Measurements from ENCODE around the gene ABCC11.
"Not testable (repeated sequence)": the region's sequence is repeated elsewhere in the genome, so short reads cannot be mapped to it uniquely, and the experiment has no call there.

The ABCC11 gene

GRCh38 chr16:48246066-48246465, 1.3 kb downstream of the ABCC11 start:
- Histone ChIP-seq H3K27me3 (ENCODE audit: control insufficient read depth, insufficient read depth, low read length) (no peaks in the 10 kb centered on the region), H3K9ac (ENCODE audit: low read length) (no peak overlapping the region), H3K4me1 (ENCODE audit: control insufficient read depth, insufficient read depth, low read length) (peaks cover 10% of the 10 kb centered on the region; the same call in 1 of the 2 replicates), H3K9me3 (ENCODE audit: control insufficient read depth, insufficient read depth, low read depth, low read length) (no peaks in the 10 kb centered on the region), H3K27ac (ENCODE audit: low read depth, low read length) (no peak overlapping the region), H3K4me3 (ENCODE audit: low read depth, low read length) (no peak overlapping the region), H3K36me3 (ENCODE audit: control insufficient read depth, insufficient read depth, low read length) (no peaks in the 10 kb centered on the region)

GRCh38 chr16:48244863-48245195, 2.5 kb downstream of the ABCC11 start:
- Histone ChIP-seq H3K27me3 (ENCODE audit: control insufficient read depth, insufficient read depth, low read length) (no peaks in the 10 kb centered on the region), H3K9ac (ENCODE audit: low read length) (peak overlapping the region; percentile 77), H3K36me3 (ENCODE audit: control insufficient read depth, insufficient read depth, low read length) (no peaks in the 10 kb centered on the region), H3K4me3 (ENCODE audit: low read depth, low read length) (peak overlapping the region; percentile 97), H3K27ac (ENCODE audit: low read depth, low read length) (no peak overlapping the region), H3K9me3 (ENCODE audit: control insufficient read depth, insufficient read depth, low read depth, low read length) (0 out of 2 replicates have a peak, but pooled peaks cover 2% of the 10 kb centered on the region), H3K4me1 (ENCODE audit: control insufficient read depth, insufficient read depth, low read length) (peaks cover 10% of the 10 kb centered on the region; the same call in 1 of the 2 replicates)

GRCh38 chr16:48244080-48244862, 3.1 kb downstream of the ABCC11 start, which contains the start of gene LONP2:
TSS of gene LONP2 (plus strand) at chr16:48244300. CDS start at chr16:48244389, 89 bp downstream.
- H3K27ac ChIP-seq (ENCODE audit: low read depth, low read length) = no peak within 1 kb of the TSS; the same call in 1 of the 2 replicates
- 0 out of 2 replicates have a peak, but pooled peaks cover 2% of the 10 kb centered on the region for H3K9me3 ChIP-seq (ENCODE audit: control insufficient read depth, insufficient read depth, low read depth, low read length)
- no peaks in the 10 kb centered on the region for H3K27me3 ChIP-seq (ENCODE audit: control insufficient read depth, insufficient read depth, low read length)

GRCh38 chr16:48240147-48240546, 7.2 kb downstream of the ABCC11 start:
- not testable (repeated sequence) for H3K9me3 ChIP-seq (ENCODE audit: control insufficient read depth, insufficient read depth, low read depth, low read length); H3K9ac ChIP-seq (ENCODE audit: low read length); H3K27ac ChIP-seq (ENCODE audit: low read depth, low read length); H3K36me3 ChIP-seq (ENCODE audit: control insufficient read depth, insufficient read depth, low read length); H3K27me3 ChIP-seq (ENCODE audit: control insufficient read depth, insufficient read depth, low read length); H3K4me1 ChIP-seq (ENCODE audit: control insufficient read depth, insufficient read depth, low read length); H3K4me3 ChIP-seq (ENCODE audit: low read depth, low read length)

More at GRCh38 chr16:48244080-48244862, 3.1 kb downstream of the ABCC11 start, which contains the start of gene LONP2:
- Histone ChIP-seq H3K4me3 (ENCODE audit: low read depth, low read length) (peak within 1 kb of the TSS; percentile 97), H3K36me3 (ENCODE audit: control insufficient read depth, insufficient read depth, low read length) (no peaks in the 10 kb centered on the region), H3K9ac (ENCODE audit: low read length) (peak within 1 kb of the TSS; percentile 77), H3K4me1 (ENCODE audit: control insufficient read depth, insufficient read depth, low read length) (peaks cover 10% of the 10 kb centered on the region; the same call in 1 of the 2 replicates)

- H3K27me3 ChIP-seq (ENCODE audit: control insufficient read depth, insufficient read depth, low read length) = no peaks in the 10 kb centered on the region
- no peaks in the 10 kb centered on the region for H3K36me3 ChIP-seq (ENCODE audit: control insufficient read depth, insufficient read depth, low read length)
- peaks cover 8% of the 10 kb centered on the region; the same call in 1 of the 2 replicates for H3K4me1 ChIP-seq (ENCODE audit: control insufficient read depth, insufficient read depth, low read length)
- H3K4me3 ChIP-seq (ENCODE audit: low read depth, low read length) = no peak overlapping the region
- no peak overlapping the region for H3K9ac ChIP-seq (ENCODE audit: low read length)
- H3K27ac ChIP-seq (ENCODE audit: low read depth, low read length) = no peak overlapping the region
- 0 out of 2 replicates have a peak, but pooled peaks cover 2% of the 10 kb centered on the region for H3K9me3 ChIP-seq (ENCODE audit: control insufficient read depth, insufficient read depth, low read depth, low read length)
Measured at GRCh38 chr16:48236286-48236685, 11.1 kb downstream of the ABCC11 start.

- Histone ChIP-seq H3K4me1 (ENCODE audit: control insufficient read depth, insufficient read depth, low read length) (peaks cover 8% of the 10 kb centered on the region; the same call in 1 of the 2 replicates), H3K9me3 (ENCODE audit: control insufficient read depth, insufficient read depth, low read depth, low read length) (0 out of 2 replicates have a peak, but pooled peaks cover 2% of the 10 kb centered on the region), H3K36me3 (ENCODE audit: control insufficient read depth, insufficient read depth, low read length) (no peaks in the 10 kb centered on the region), H3K27me3 (ENCODE audit: control insufficient read depth, insufficient read depth, low read length) (no peaks in the 10 kb centered on the region), H3K27ac (ENCODE audit: low read depth, low read length) (no peak overlapping the region), H3K4me3 (ENCODE audit: low read depth, low read length) (no peak overlapping the region), H3K9ac (ENCODE audit: low read length) (no peak overlapping the region)
Measured at GRCh38 chr16:48235556-48236136, 11.7 kb downstream of the ABCC11 start.

GRCh38 chr16:48235058-48235555, 12.2 kb downstream of the ABCC11 start:
- Histone ChIP-seq H3K9ac (ENCODE audit: low read length) (no peak overlapping the region), H3K27me3 (ENCODE audit: control insufficient read depth, insufficient read depth, low read length) (no peaks in the 10 kb centered on the region)

GRCh38 chr16:48234630-48235029, 12.7 kb downstream of the ABCC11 start:
- Histone ChIP-seq H3K36me3 (ENCODE audit: control insufficient read depth, insufficient read depth, low read length) (no peaks in the 10 kb centered on the region), H3K9me3 (ENCODE audit: control insufficient read depth, insufficient read depth, low read depth, low read length) (no peaks in the 10 kb centered on the region), H3K27ac (ENCODE audit: low read depth, low read length) (no peak overlapping the region), H3K9ac (ENCODE audit: low read length) (no peak overlapping the region), H3K4me1 (ENCODE audit: control insufficient read depth, insufficient read depth, low read length) (peaks cover 8% of the 10 kb centered on the region; the same call in 1 of the 2 replicates), H3K4me3 (ENCODE audit: low read depth, low read length) (no peak overlapping the region), H3K27me3 (ENCODE audit: control insufficient read depth, insufficient read depth, low read length) (no peaks in the 10 kb centered on the region)

More at GRCh38 chr16:48235058-48235555, 12.2 kb downstream of the ABCC11 start:
- no peaks in the 10 kb centered on the region for H3K36me3 ChIP-seq (ENCODE audit: control insufficient read depth, insufficient read depth, low read length)
- H3K4me3 ChIP-seq (ENCODE audit: low read depth, low read length) = no peak overlapping the region
- H3K27ac ChIP-seq (ENCODE audit: low read depth, low read length) = no peak overlapping the region
- peaks cover 8% of the 10 kb centered on the region; the same call in 1 of the 2 replicates for H3K4me1 ChIP-seq (ENCODE audit: control insufficient read depth, insufficient read depth, low read length)
- H3K9me3 ChIP-seq (ENCODE audit: control insufficient read depth, insufficient read depth, low read depth, low read length) = 0 out of 2 replicates have a peak, but pooled peaks cover under 1% of the 10 kb centered on the region

- H3K9me3 ChIP-seq (ENCODE audit: control insufficient read depth, insufficient read depth, low read depth, low read length) = no peaks in the 10 kb centered on the region
- H3K9ac ChIP-seq (ENCODE audit: low read length) = no peak overlapping the region
- no peaks in the 10 kb centered on the region for H3K27me3 ChIP-seq (ENCODE audit: control insufficient read depth, insufficient read depth, low read length)
- no peak overlapping the region for H3K27ac ChIP-seq (ENCODE audit: low read depth, low read length)
- peaks cover 8% of the 10 kb centered on the region; the same call in 1 of the 2 replicates for H3K4me1 ChIP-seq (ENCODE audit: control insufficient read depth, insufficient read depth, low read length)
- H3K36me3 ChIP-seq (ENCODE audit: control insufficient read depth, insufficient read depth, low read length) = no peaks in the 10 kb centered on the region
- H3K4me3 ChIP-seq (ENCODE audit: low read depth, low read length) = no peak overlapping the region
Measured at GRCh38 chr16:48232493-48233040, 14.8 kb downstream of the ABCC11 start.

GRCh38 chr16:48231727-48232492, 15.4 kb downstream of the ABCC11 start:
- H3K9ac ChIP-seq (ENCODE audit: low read length) = no peak overlapping the region
- H3K27me3 ChIP-seq (ENCODE audit: control insufficient read depth, insufficient read depth, low read length) = no peaks in the 10 kb centered on the region
- peaks cover 8% of the 10 kb centered on the region; the same call in 1 of the 2 replicates for H3K4me1 ChIP-seq (ENCODE audit: control insufficient read depth, insufficient read depth, low read length)
- H3K9me3 ChIP-seq (ENCODE audit: control insufficient read depth, insufficient read depth, low read depth, low read length) = no peaks in the 10 kb centered on the region
- H3K27ac ChIP-seq (ENCODE audit: low read depth, low read length) = no peak overlapping the region
- H3K4me3 ChIP-seq (ENCODE audit: low read depth, low read length) = no peak overlapping the region
- H3K36me3 ChIP-seq (ENCODE audit: control insufficient read depth, insufficient read depth, low read length) = no peaks in the 10 kb centered on the region
